Inferior parietal cortex (tissue), 1 donor: Measurements from ENCODE around the gene ZNF705A.
"Not testable (repeated sequence)": the region's sequence is repeated elsewhere in the genome, so short reads cannot be mapped to it uniquely, and the experiment has no call there.

ENCODE experiments used
- DNase-seq: peaks from one replicate; pipeline ENCODE4 v3.0.0-alpha.2; 2016; ENCODE audit errors: extremely low spot score

Gene ZNF705A

GRCh38 chr12:8156845-8157244, at the start of gene ZNF705A:
TSS of gene ZNF705A (plus strand) at chr12:8157015. CDS start at chr12:8172626, 15,611 bp downstream.
- DNase-seq: no peak

DNA sequence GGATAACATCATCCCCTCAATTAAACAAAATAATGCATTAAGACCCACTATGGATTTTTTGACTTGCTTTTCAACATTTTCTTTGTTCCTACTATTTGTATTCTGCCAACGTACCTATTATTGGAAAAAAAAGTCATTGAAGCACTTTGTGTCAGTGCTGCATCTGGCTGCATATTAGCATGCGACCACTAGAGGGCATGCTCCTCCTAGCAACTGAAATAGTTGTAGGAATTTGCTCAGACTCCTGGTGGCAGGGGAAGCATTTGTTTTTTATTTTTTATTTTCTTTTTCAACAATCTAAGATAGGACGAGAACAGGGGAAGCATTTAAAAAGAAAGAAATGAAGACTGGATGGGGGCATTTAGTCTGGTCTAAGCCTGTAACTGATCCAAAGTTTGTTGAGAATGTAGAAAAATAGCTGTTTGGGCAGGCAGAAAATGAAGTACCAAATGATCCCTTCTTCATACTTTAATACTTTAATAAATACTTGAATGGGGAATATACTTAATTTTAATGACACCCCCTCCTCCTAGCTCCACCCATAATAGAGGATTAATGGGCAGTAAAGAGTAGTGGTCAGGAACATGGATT, 47.9 kb upstream of the ZNF705A start:
- peak; percentile 90 for DNase-seq

GRCh38 chr12:8113117-8113516, 43.7 kb upstream of the ZNF705A start:
- not testable (repeated sequence) for DNase-seq

DNA sequence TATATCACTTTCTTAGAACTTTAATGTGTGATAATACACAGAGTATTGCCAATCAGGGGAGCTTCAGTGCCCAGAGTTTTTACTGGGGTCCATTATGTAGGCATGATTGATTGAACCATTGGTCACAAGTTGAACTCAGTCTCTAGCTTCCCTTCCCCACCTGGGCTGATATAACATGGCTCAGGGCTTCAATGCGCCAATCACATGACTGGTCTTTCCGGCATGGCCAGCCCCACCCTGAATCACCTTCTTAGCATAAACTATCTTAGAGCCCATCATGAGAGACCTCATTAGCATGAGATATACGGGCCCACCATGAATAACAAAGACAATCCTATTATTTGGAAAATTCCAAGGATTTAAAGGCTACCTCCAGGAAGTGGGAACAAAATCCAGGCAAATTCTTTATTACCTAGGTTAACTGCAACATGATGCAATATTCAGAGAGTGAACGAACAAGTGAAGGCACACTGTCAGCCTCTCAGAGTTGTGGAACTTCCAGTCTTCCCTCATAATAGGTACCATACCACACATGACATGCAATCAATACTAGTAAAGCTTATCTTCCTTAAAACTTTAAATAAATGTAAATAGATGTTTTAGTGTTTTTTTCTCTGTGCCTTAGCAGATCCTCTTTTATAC, 36.6 kb upstream of the ZNF705A start:
- DNase-seq: no peak

DNA sequence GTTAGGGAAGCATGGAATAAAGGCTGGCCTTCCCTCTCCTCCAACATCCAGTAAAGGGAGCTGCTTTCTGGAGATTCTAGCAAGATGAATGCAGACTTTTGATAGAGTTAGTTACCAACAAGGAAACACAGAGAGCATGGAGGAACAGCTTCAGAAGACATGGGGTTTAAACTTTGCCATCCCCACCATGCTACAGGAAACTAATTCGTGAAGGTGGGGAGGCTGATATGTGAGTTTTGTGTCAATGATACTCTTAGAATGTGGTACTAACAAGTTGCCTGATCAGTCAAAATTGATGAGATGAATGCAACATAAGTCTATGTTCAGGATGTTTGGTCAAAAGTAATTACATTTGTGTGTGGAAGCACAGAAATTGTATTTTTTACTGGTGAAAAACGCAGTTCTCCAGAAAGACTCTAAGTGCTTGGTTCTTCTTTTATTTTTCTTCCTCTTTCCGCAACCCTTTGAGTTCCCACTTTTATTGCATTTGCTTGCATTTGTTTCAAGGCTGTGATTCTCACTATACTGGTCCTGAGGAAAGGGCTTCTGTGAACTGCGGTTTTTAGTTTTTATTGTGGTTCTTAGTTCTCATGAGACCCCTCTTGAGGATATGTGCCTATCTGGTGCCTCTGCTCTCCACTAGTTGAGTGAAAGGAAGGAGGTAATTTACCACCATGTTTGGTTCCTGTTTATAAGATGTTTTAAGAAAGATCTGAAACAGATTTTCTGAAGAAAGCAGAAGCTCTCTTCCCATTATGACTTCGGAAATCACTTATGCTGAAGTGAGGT, 33.5 kb upstream of the ZNF705A start, which contains the start of gene CLEC4A:
CLEC4A (plus strand) TSS at position 494 of the 789 bp plus-strand sequence; CDS start at position 756, 262 bp downstream.
- DNase-seq: no peak

- DNase-seq: no peak
Measured at GRCh38 chr12:8127138-8127537, 29.7 kb upstream of the ZNF705A start.

DNA sequence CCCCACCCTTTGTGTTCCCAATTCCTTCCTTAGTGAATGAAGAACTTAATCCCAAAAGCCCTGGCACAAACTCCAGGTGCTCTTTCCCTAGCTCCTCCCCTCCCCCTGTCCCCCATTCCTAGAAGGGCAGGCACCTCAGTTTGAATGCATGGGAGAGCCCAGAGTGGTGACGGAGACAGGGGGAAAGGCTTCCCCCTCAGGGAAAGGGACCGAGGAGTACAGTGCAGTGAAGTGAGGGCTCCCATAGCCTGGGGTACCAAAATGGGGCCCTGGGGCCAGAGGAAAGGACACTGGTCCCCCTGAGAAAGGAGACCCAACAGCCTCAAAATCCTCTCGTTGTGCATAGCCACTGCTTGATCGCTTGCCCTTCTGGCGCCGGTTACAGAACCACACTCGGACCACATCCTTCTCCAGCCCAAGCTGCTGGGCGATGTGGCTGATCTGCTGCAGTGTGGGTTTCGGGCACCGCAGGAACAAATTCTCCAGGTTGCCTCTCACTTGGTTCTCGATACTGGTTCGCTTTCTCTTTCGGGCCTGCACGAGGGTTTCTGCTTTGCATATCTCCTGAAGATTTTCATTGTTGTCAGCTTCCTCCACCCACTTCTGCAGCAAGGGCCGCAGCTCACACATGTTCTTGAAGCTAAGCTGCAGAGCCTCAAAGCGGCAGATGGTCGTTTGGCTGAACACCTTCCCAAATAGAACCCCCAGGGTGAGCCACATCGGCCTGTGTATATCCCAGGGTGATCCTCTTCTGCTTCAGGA, 23.0 kb upstream of the ZNF705A start:
- not testable (repeated sequence) for DNase-seq

DNA sequence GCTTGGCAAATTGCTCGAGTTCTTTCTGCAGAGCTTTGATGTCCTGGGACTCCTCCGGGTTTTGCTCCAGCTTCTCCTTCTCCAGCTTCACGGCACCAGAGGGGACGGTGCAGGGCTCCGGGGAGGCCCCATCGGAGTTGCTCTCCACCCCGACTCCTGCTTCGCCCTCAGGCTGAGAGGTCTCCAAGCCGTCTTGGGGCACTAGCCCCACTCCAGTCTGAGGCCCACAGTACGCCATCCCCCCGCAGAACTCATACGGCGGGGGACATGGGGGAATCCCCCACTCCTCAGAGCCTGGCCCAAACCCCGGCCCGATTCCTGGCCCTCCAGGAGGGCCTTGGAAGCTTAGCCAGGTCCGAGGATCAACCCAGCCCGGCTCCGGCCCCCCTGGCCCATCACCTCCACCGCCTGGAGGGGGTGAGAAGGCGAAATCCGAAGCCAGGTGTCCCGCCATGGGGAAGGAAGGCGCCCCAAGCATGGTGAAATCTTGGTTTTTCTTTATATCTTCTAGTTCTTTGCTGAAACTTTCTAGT, 22.4 kb upstream of the ZNF705A start:
- not testable (repeated sequence) for DNase-seq

GRCh38 chr12:8141647-8142046, 15.2 kb upstream of the ZNF705A start:
- not testable (repeated sequence) for DNase-seq

DNA sequence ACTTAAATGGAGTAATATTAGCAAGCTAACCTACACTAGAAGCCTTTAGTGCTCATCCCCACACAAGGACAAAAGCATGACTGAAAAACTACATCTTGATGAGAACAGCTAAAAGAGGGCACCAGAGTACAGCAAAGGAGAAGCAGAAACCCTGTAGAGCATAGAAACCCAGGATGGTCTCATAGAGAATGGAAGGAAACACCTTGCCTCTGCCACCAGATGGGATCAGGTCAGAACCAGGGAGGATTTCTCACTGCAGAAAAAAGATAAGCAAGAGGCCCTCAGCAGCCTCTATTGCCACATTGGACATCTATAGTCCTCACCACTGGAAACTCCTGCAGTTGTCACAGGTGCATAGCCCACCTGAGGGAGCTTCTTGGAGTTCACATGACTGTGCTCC, 13.6 kb upstream of the ZNF705A start:
- DNase-seq: no peak

GRCh38 chr12:8145754-8146441, 10.9 kb upstream of the ZNF705A start:
- DNase-seq: peak; percentile 50

DNA sequence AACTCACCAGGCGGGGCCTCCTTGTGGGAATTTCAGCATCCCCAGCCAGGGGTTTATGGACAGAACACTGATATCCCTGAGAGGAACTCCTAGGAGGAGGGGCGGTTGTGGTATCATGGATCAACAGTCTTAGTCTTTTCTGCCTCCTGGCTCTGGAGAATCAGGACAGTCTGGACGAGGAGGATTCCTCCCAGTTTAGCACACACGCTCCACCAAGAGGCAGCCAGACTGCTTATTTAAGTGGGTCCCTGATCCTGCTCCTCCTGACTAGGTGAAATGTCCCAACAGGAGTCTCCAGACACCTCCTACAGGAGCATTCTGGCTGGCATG, 10.4 kb upstream of the ZNF705A start:
- no peak for DNase-seq

- no peak for DNase-seq
Measured at GRCh38 chr12:8154526-8154925, 2.3 kb upstream of the ZNF705A start.

DNA sequence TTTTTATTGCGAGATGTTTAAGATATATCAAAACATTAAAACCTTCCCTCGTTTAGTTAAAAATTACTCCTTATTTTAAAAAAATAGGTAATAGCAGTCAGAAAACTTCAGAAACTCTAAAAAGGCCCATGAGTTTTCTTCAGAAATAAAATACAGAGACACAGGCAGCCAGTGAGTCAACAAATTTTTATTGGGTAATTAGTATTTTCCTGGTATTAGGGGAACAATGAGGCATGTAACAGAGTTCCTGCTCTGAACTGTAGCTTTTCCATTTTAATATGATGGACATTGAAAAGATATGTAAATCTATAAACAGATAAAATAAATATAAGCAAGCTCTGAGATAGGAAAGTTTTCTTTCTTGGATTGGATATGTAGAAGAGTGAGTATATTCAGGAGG, 399 bp upstream of the ZNF705A start:
- DNase-seq: no peak

DNA sequence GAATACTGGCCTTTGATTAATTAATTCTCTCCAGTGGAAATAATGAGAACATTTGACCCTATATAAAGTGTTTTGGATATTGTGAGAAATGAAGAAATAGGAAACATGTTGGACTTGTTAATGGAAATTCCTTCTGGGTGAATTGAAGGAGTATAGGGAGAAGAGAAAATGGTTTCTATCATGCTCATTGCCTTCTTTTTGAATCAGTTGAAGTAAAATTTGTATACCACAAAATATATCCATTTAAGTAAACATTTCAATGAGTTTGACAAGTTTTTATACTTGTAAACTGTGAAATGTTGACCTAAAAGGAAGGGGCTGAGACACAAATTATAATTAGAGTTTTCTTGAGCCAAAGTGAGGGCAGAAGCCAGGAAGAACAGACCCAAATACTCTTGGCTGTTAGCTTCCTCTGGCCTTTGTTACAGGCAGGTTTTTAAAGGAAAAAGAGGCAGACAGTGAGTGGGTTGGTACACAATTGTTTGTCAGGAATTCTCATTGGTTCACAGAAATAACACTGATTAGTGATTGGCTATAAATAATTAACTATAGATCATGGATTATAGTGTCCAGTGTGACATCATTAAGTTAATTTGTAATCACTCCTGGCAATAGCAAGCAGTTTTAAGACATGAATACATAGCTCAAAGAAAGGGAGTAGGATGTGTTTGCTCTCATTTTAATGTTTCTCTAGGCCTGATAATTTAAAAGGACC, 826 bp downstream of the ZNF705A start:
- no peak for DNase-seq

- DNase-seq: not testable (repeated sequence)
Measured at GRCh38 chr12:8172911-8173310, 16.1 kb downstream of the ZNF705A start.

GRCh38 chr12:8179989-8180585, 23.3 kb downstream of the ZNF705A start:
- peak; percentile 58 for DNase-seq

DNA sequence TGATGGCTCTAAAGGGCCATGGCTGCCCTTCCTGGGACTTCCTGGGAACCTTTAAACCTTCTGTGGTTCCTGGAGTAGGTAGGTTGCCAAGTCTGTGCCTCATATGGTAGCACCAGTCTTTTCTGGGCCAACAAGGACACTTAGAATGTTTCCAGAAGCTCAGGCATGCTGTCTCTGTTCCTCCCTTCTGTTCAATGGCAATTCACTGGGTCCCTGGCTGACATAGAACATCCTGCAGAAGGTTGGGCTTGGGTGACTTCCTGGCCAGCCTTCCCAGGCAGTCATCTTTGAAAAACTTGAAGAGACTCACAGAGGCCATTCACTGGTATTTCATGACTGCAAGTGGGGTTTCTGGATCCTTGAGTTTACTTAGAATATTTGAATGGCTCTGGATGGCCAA, 24.5 kb downstream of the ZNF705A start:
- not testable (repeated sequence) for DNase-seq

DNA sequence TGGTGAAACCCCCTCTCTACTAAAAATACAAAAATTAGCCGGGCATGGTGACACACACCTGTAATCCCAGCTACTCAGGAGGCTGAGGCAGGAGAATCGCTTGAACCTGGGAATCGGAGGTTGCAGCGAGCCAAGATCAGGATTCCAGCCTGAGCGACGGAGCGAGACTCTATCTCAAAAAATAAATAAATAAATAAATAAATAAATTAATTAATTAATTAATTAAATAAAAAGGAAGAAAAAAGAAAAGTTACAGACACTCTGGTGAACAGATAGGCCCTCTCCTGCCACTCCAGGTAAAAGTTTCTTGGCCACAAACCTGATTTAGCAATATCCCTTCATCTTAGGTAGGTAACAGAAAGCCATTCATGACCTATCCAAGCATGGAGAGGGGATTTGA, 26.1 kb downstream of the ZNF705A start:
- DNase-seq: not testable (repeated sequence)

DNA sequence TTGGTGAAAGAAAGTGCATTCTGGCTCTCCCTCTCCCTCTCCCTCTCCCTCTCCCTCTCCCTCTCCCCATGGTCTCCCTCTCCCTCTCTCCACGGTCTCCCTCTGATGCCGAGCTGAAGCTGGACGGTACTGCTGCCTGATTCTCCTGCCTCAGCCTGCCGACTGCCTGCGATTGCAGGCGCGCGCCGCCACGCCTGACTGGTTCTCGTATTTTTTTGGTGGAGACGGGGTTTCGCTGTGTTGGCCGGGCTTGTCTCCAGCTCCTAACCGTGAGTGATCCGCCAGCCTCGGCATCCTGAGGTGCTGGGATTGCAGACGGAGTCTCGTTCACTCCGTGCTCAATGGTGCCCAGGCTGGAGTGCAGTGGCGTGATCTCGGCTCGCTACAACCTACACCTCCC, 26.5 kb downstream of the ZNF705A start:
- DNase-seq: not testable (repeated sequence)
